ENCODE data around the gene BSG. TPM values are rescaled to one million over a fixed set of nuclear protein-coding genes. Genes with fewer than 3 reads are reported as not detected.

Gene BSG
- total RNA-seq, 2 donors from 2014 or later, result 557 to 1,261 TPM

GRCh38 chr19:613732-614567, 41.6 kb downstream of the BSG start:
- no peaks in the 10 kb centered on the region for H3K9me3 ChIP-seq
- no peaks in the 10 kb centered on the region for H3K36me3 ChIP-seq
- no peaks in the 10 kb centered on the region for H3K4me1 ChIP-seq (replicated peaks)
- TF ChIP-seq POLR2A (IDR thresholded peaks at IDR 0.05) (no peak), CTCF (IDR thresholded peaks at IDR 0.05) (no peak)
- intact Hi-C loops (cut with DNase I), result no loop called here
- no peak for DNase-seq (ENCODE audit: low spot score)
- H3K4me3 ChIP-seq, result no peak overlapping the region
- H3K27ac ChIP-seq, result no peak overlapping the region
- WGBS, result 90% methylated on average over 38 of the region's 54 CpGs
- no peaks in the 10 kb centered on the region for H3K27me3 ChIP-seq (replicated peaks; ENCODE audit: insufficient read depth)

GRCh38 chr19:615619-616018, 43.2 kb downstream of the BSG start:
- TF ChIP-seq POLR2A (IDR thresholded peaks at IDR 0.05) (no peak), CTCF (IDR thresholded peaks at IDR 0.05) (no peak), POLR2AphosphoS5 (IDR thresholded peaks at IDR 0.05) (no peak)
- intact Hi-C loops (cut with DNase I), result no loop called here
- no peak overlapping the region for H3K4me3 ChIP-seq
- peaks cover 0 to 15% of the 10 kb centered on the region in 2 donors for H3K36me3 ChIP-seq
- H3K4me1 ChIP-seq (replicated peaks), result no peaks in the 10 kb centered on the region
- no peaks in the 10 kb centered on the region for H3K9me3 ChIP-seq
- no peaks in the 10 kb centered on the region for H3K27me3 ChIP-seq (replicated peaks; ENCODE audit: insufficient read depth)
- no peak overlapping the region for H3K27ac ChIP-seq
- WGBS, result 24% methylated on average over 33 of the region's 33 CpGs
- no peak for DNase-seq (ENCODE audit: low spot score)

- DNase-seq (ENCODE audit: low spot score), result no peak
- WGBS, result 37% methylated on average over 28 of the region's 97 CpGs
- intact Hi-C loops (cut with DNase I), result no loop called here
These were observed 43.8 kb downstream of the BSG start for GRCh38 chr19:616062-616700.

GRCh38 chr19:616747-617526, 44.5 kb downstream of the BSG start:
- Histone ChIP-seq H3K4me1 (replicated peaks) (no peaks in the 10 kb centered on the region), H3K36me3 (peaks cover 0 to 22% of the 10 kb centered on the region in 2 donors), H3K9me3 (no peaks in the 10 kb centered on the region), H3K27me3 (replicated peaks; ENCODE audit: insufficient read depth) (no peaks in the 10 kb centered on the region), H3K27ac (no peak overlapping the region), H3K4me3 (no peak overlapping the region)
- no peak for TF ChIP-seq CTCF (IDR thresholded peaks at IDR 0.05)
- TF ChIP-seq POLR2AphosphoS5 (IDR thresholded peaks at IDR 0.05), result no peak
- no peak for TF ChIP-seq POLR2A (IDR thresholded peaks at IDR 0.05)
- DNase-seq (ENCODE audit: low spot score), result no peak
- intact Hi-C loops (cut with DNase I), result no loop called here
- WGBS, result 70% methylated on average over 51 of the region's 58 CpGs

More at GRCh38 chr19:616062-616700, 43.8 kb downstream of the BSG start:
- Histone ChIP-seq H3K4me3 (no peak overlapping the region), H3K27me3 (replicated peaks; ENCODE audit: insufficient read depth) (no peaks in the 10 kb centered on the region), H3K4me1 (replicated peaks) (no peaks in the 10 kb centered on the region), H3K27ac (no peak overlapping the region), H3K9me3 (no peaks in the 10 kb centered on the region), H3K36me3 (peaks cover 0 to 21% of the 10 kb centered on the region in 2 donors)
- TF ChIP-seq CTCF (IDR thresholded peaks at IDR 0.05), result no peak
- TF ChIP-seq POLR2A (IDR thresholded peaks at IDR 0.05), result no peak
- TF ChIP-seq POLR2AphosphoS5 (IDR thresholded peaks at IDR 0.05), result no peak

Data from prostate gland (tissue), 2 donors.